ENCODE data around the gene HINFP.

DNA sequence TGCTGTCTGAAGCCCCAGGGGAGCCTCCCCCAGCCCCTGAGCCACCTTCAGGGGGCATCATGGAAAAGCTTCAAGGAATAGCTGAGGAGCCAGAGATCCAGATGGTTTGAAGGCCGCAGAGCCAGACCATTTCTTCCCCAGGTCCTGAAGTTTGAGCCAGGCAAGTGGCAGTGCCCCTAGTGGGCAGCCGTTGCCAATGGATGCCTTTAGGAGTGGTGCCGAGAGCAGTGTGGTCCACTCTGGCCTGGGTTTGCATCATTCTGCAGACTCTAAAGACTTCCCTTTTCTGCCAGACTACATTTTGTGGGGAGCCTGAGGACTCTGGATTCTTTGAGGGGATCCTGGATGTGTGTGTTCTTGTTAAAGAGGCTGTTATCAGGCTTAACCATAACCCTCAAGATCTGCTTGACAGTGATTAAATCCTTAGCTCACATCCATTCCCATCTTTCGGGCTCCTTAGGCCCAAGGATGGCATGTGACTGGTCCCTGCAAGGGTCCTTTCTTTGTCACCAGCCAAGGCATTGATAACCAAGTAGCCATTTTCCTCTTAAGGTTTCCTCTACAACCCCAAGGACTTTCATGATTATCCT, 13.1 kb downstream of the HINFP start:
- TF ChIP-seq, protein P1, sequence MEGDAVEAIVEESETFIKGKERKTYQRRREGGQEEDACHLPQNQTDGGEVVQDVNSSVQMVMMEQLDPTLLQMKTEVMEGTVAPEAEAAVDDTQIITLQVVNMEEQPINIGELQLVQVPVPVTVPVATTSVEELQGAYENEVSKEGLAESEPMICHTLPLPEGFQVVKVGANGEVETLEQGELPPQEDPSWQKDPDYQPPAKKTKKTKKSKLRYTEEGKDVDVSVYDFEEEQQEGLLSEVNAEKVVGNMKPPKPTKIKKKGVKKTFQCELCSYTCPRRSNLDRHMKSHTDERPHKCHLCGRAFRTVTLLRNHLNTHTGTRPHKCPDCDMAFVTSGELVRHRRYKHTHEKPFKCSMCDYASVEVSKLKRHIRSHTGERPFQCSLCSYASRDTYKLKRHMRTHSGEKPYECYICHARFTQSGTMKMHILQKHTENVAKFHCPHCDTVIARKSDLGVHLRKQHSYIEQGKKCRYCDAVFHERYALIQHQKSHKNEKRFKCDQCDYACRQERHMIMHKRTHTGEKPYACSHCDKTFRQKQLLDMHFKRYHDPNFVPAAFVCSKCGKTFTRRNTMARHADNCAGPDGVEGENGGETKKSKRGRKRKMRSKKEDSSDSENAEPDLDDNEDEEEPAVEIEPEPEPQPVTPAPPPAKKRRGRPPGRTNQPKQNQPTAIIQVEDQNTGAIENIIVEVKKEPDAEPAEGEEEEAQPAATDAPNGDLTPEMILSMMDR (IDR thresholded peaks at IDR 0.05): no peak
- no peak for TF ChIP-seq POLR2AphosphoS5 (IDR thresholded peaks at IDR 0.05; ENCODE audit: insufficient read depth in 1 of 2, low read depth in 1 of 2)
- no peak for TF ChIP-seq POLR2A (IDR thresholded peaks at IDR 0.05)
